ENCODE data around the gene MTSS2.

Gene MTSS2

GRCh38 chr16:70687102-70687511, 1.3 kb upstream of the MTSS2 start:
- no peak for TF ChIP-seq CTCF (IDR thresholded peaks at IDR 0.05; ENCODE audit: extremely low read depth, insufficient read depth, missing control alignments)
- DNase-seq (ENCODE audit: low spot score), result no peak
- in situ Hi-C loops (cut with MboI; ENCODE audit: low pct_unique_long_range_greater_than_20kb, low sequenced_read_pairs, unreplicated experiment), result loop anchor here (10.0 kb wide), 1 partner anchor 78 kb away; no protein-coding TSS in a partner anchor

- in situ Hi-C loops (cut with MboI; ENCODE audit: low pct_unique_long_range_greater_than_20kb, low sequenced_read_pairs, unreplicated experiment), result loop anchor here (10.0 kb wide), 1 partner anchor 78 kb away; no protein-coding TSS in a partner anchor
- no peak for TF ChIP-seq CTCF (IDR thresholded peaks at IDR 0.05; ENCODE audit: extremely low read depth, insufficient read depth, missing control alignments)
- no peak for DNase-seq (ENCODE audit: low spot score)
Observed at GRCh38 chr16:70686376-70687101, 686 bp upstream of the MTSS2 start.

- no peak for TF ChIP-seq CTCF (IDR thresholded peaks at IDR 0.05; ENCODE audit: extremely low read depth, insufficient read depth, missing control alignments)
- peak; percentile 74 for DNase-seq (ENCODE audit: low spot score)
- in situ Hi-C loops (cut with MboI; ENCODE audit: low pct_unique_long_range_greater_than_20kb, low sequenced_read_pairs, unreplicated experiment), result loop anchor here (10.0 kb wide), 1 partner anchor 80 kb away; no protein-coding TSS in a partner anchor
Observed at GRCh38 chr16:70685061-70685937, 554 bp downstream of the MTSS2 start.

GRCh38 chr16:70684146-70685060, 1.4 kb downstream of the MTSS2 start:
- TF ChIP-seq CTCF (IDR thresholded peaks at IDR 0.05; ENCODE audit: extremely low read depth, insufficient read depth, missing control alignments), result no peak
- no peak for DNase-seq (ENCODE audit: low spot score)
- in situ Hi-C loops (cut with MboI; ENCODE audit: low pct_unique_long_range_greater_than_20kb, low sequenced_read_pairs, unreplicated experiment), result loop anchor here (10.0 kb wide), 1 partner anchor 80 kb away; no protein-coding TSS in a partner anchor

- TF ChIP-seq CTCF (IDR thresholded peaks at IDR 0.05; ENCODE audit: extremely low read depth, insufficient read depth, missing control alignments), result no peak
- DNase-seq (ENCODE audit: low spot score), result no peak
- in situ Hi-C loops (cut with MboI; ENCODE audit: low pct_unique_long_range_greater_than_20kb, low sequenced_read_pairs, unreplicated experiment), result loop anchor here (10.0 kb wide), 1 partner anchor 81 kb away; no protein-coding TSS in a partner anchor
Observed at GRCh38 chr16:70683146-70683944, 2.5 kb downstream of the MTSS2 start.

Data from GM13977 (cell line).